Body of pancreas (tissue), 4 donors: ENCODE data around the gene NF1. TPM values are rescaled to one million over a fixed set of nuclear protein-coding genes. Genes with fewer than 3 reads are reported as not detected.

ENCODE experiments used
- ATAC-seq: fragments of 150-250 bp; one replicate; pipeline ENCODE4 v1.9.1; 2016
- DNase-seq, 4 donors: peaks; one replicate each; pipeline ENCODE4 v3.0.0-alpha.2; 2019
- H3K27ac ChIP-seq, 4 donors: fragments of 200-600 bp; sonication (generic); 1 replicate in 3 of 4; 2 replicates in 1 of 4; pipeline versions ENCODE4 v1.5.1 to v1.6.1; 2016 to 2019; ENCODE audit warnings: mild to moderate bottlenecking in 1 of 4, mixed read lengths in 1 of 4, moderate library complexity in 1 of 4
- H3K27me3 ChIP-seq, 2 donors: fragments of 200-600 bp; sonication (generic); one replicate each; pipeline ENCODE4 v1.6.0; 2016; ENCODE audit warnings: mild to moderate bottlenecking in 1 of 2
- H3K36me3 ChIP-seq, 2 donors: fragments of 200-600 bp; sonication (generic); replicated peaks in 1 of 2; 2 replicates each; pipeline ENCODE4 v1.5.1; 2016; ENCODE audit warnings: low read depth in 2 of 2; ENCODE audit not compliant: insufficient read depth in 1 of 2
- H3K4me1 ChIP-seq: fragments of 200-600 bp; sonication (generic); one replicate; pipeline ENCODE4 v1.6.0; 2016
- H3K4me3 ChIP-seq, 2 donors: fragments of 200-600 bp; sonication (generic); 1 replicate in 1 of 2; 2 replicates in 1 of 2; pipeline ENCODE4 v1.5.1; 2016 to 2019
- H3K9me3 ChIP-seq, 3 donors: fragments of 200-600 bp; sonication (generic); 1 replicate in 2 of 3; 2 replicates in 1 of 3; pipeline ENCODE4 v1.5.1; 2016
- CTCF ChIP-seq, 7 experiments: fragments of 450-650 bp in 4 of 7; fragments of 200-600 bp in 3 of 7; sonication (generic) in 3 of 7; IDR thresholded peaks; one replicate each; pipeline ENCODE4 v1.5.1; 2016 to 2019; ENCODE audit warnings: antibody characterized with exemption in 7 of 7
- POLR2A ChIP-seq, 3 donors: fragments of 450-650 bp; IDR thresholded peaks; one replicate each; pipeline ENCODE4 v1.6.1; 2016; ENCODE audit warnings: antibody characterized with exemption in 3 of 3, mild to moderate bottlenecking in 2 of 3
- WGBS, 2 donors: methylation state at CpG; one replicate each; pipeline ENCODE4 v1.1.5; 2017; 5-methylcytosine and 5-hydroxymethylcytosine counted together
- intact Hi-C: fragments of 100-400 bp; cut with DNase I; formaldehyde crosslinking; loops from one replicate; pipeline ENCODE4 v1.15.1; 2023
- total RNA-seq, 2 donors: library from RNA; depleted of rRNA; stranded (reverse); fragments of >200 nt; gene quantifications; one replicate each; pipeline ENCODE4 v1.1.0, GENCODE V29; 2016

NF1 gene
- total RNA-seq, 2 donors from 2014 or later: 54.7 to 57.1 TPM

GRCh38 chr17:31411707-31412285 is 317.0 kb downstream of the NF1 start:
- Histone ChIP-seq H3K36me3 (no peaks in the 10 kb centered on the region), H3K4me3 (no peak overlapping the region), H3K27ac (no peak overlapping the region), H3K9me3 (no peaks in the 10 kb centered on the region), H3K4me1 (no peaks in the 10 kb centered on the region), H3K27me3 (no peaks in the 10 kb centered on the region)
- DNase-seq: no peak
- intact Hi-C loops: no loop called here
- ATAC-seq: no peak
- TF ChIP-seq CTCF (IDR thresholded peaks at IDR 0.05) (no peak), POLR2A (IDR thresholded peaks at IDR 0.05) (no peak)
- 70 to 77% methylated on average over 4 to 13 of the region's 13 CpGs for WGBS, 2 donors

- H3K36me3 ChIP-seq: no peaks in the 10 kb centered on the region
- intact Hi-C loops: no loop called here
- TF ChIP-seq CTCF (IDR thresholded peaks at IDR 0.05) (no peak), POLR2A (IDR thresholded peaks at IDR 0.05) (no peak)
- no peak overlapping the region for H3K27ac ChIP-seq
- no peak overlapping the region for H3K4me3 ChIP-seq
- H3K9me3 ChIP-seq: no peaks in the 10 kb centered on the region
- H3K27me3 ChIP-seq: no peaks in the 10 kb centered on the region
- DNase-seq: no peak
- 67% methylated on average over 6 of the region's 6 CpGs; no CpG with 5 or more reads in 1 of the 2 donors for WGBS, 2 donors
- no peak for ATAC-seq
- H3K4me1 ChIP-seq: no peaks in the 10 kb centered on the region
Measured at GRCh38 chr17:31412511-31412910, 317.7 kb downstream of the NF1 start.

- 73 to 79% methylated on average over 12 to 15 of the region's 15 CpGs for WGBS, 2 donors
- no peak for ATAC-seq
- intact Hi-C loops: no loop called here
Measured at GRCh38 chr17:31413081-31413799, 318.5 kb downstream of the NF1 start.

GRCh38 chr17:31413874-31414549 is 319.2 kb downstream of the NF1 start:
- intact Hi-C loops: no loop called here
- WGBS, 2 donors: 53 to 59% methylated on average over 12 of the region's 12 CpGs
- H3K27me3 ChIP-seq: no peaks in the 10 kb centered on the region
- ATAC-seq: no peak
- DNase-seq: no peak
- no peaks in the 10 kb centered on the region for H3K36me3 ChIP-seq
- no peaks in the 10 kb centered on the region for H3K4me1 ChIP-seq
- TF ChIP-seq POLR2A (IDR thresholded peaks at IDR 0.05): no peak
- TF ChIP-seq CTCF (IDR thresholded peaks at IDR 0.05): no peak
- no peak overlapping the region for H3K4me3 ChIP-seq
- no peak overlapping the region for H3K27ac ChIP-seq
- no peaks in the 10 kb centered on the region for H3K9me3 ChIP-seq

More at GRCh38 chr17:31413081-31413799, 318.5 kb downstream of the NF1 start:
- TF ChIP-seq POLR2A (IDR thresholded peaks at IDR 0.05): no peak
- no peak for TF ChIP-seq CTCF (IDR thresholded peaks at IDR 0.05)
- H3K27ac ChIP-seq: no peak overlapping the region
- H3K36me3 ChIP-seq: no peaks in the 10 kb centered on the region
- H3K4me1 ChIP-seq: no peaks in the 10 kb centered on the region
- no peak overlapping the region for H3K4me3 ChIP-seq
- no peak for DNase-seq
- no peaks in the 10 kb centered on the region for H3K9me3 ChIP-seq
- no peaks in the 10 kb centered on the region for H3K27me3 ChIP-seq
